GM21717 (cell line): ENCODE results near the gene TSPAN6.

Experiments used
- ATAC-seq: cut with Tn5 transposase; IDR thresholded peaks from one replicate; pipeline ENCODE4 v1.9.1; 2021; ENCODE audit warnings: mild to moderate bottlenecking, moderate library complexity; ENCODE audit not compliant: unreplicated experiment

Gene TSPAN6, protein sequence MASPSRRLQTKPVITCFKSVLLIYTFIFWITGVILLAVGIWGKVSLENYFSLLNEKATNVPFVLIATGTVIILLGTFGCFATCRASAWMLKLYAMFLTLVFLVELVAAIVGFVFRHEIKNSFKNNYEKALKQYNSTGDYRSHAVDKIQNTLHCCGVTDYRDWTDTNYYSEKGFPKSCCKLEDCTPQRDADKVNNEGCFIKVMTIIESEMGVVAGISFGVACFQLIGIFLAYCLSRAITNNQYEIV

DNA sequence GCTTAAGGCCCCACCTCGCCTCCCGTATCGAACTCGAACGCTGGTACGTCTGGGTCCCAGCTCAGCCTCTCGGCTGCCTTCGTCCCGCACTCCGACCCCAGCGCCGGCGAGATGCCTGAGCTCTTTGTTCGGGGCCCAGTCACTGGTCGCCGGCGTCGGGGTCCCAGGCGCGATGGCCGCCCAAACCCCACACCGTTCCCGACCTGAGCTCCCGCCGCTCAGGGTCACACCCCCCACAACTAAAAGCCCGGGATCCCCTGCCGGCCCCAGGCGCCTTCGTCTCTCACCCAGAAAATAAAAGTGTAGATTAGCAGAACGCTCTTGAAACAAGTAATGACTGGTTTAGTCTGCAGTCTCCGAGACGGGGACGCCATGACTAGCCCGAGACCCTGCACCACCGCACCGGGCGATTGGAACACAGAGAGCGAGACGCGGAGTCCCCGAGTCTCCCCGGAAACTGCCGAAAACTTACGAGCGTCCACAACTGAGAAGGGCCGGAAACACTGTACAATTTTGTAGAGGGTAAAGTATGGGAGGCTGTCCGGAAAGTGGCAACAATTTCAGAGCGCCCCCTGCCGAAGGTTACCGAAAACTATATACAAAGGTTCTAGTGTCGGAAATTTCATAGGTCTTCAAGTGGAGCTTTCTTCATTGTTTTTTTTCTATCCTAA is at the start of gene TSPAN6:
Gene TSPAN6, minus strand, starts transcription at position 486 of the 671 bp plus-strand sequence. Its CDS starts 112 bp downstream, at position 374.
- ATAC-seq = peak; percentile 85

DNA sequence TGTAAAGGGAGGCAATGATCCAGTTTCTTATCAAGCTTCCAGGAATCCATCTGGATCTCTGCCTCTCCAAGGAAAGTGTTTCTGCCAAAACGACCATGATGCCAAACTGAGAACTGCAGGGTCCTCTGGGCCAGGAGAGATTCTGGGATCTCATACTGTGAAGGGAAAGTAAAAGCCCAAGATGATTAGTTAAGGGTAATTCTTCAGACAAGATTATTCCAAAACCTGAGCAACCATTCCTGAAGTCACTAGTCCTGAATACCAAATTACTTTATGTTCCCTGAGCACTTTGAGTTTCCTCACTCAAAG is 49.3 kb upstream of the TSPAN6 start:
- ATAC-seq = no peak

DNA sequence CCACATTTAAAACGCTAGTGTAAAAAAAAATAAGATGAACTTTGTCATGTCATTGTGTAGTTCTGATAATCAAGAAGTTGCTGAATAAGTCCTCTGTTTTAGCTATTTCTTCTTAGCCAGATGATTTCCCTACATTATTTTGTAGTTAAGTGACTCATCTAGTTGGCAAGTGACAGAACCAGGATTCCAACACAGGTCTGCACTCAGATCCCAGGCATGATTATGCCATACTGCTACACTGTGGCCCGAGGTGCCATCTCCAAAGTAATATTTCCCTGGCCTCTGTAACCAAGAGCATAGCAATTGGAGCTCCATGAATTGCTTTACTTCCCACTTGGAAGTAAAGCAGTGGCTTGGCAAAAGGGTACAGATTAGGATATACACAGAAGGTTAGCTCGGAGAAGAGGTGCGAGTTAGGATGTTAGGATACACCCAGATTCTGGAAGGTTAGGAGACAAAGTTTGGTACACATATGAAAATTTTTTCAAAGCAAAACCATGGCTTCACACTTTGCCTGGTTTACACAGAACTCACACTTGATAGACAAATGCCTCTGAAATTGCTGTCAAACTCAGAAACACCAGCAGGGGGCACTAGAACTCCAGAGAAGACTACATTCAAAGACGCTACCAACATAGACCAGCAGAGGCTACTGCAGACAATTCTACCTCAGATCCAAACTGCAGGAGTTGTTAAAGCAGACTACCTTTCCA is 48.8 kb upstream of the TSPAN6 start:
- peak; percentile 73 for ATAC-seq

DNA sequence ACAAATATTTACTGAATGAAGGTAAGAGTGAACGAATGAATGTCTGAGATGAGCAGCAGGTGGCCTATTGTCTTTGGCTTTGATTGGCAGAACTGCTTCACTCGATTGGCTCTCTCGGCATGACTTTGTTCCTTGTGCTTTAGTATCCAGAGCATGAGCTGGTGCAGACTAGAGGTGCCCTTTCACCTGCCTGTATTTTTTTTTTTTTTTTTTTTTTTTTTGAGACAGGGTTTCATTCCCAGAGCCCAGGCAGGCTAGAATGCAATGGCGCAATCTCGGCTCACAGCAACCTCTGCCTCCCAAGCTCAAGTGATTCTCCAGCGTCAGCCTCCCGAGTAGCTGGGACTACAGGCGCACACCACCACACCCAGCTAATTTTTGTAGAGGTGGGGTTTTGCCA is 46.3 kb upstream of the TSPAN6 start:
- ATAC-seq = no peak

DNA sequence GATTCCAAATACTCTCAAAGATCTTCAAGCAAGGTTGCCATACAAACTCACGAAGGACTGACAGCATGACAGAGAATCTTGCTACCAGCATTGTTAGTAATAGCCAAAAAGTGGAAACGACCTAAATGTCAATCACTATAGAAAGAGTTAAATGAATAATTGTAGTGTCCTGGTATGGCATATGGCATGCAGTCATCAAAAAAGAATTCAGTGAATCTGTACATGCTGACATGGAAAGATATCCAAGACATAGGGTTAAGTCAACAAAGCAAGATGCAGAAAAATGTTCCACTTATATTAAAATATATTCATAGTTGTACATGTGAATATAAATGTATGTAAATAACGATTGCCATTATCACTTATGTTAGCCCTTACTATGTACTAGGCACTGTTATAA is 45.0 kb upstream of the TSPAN6 start:
- ATAC-seq = no peak

DNA sequence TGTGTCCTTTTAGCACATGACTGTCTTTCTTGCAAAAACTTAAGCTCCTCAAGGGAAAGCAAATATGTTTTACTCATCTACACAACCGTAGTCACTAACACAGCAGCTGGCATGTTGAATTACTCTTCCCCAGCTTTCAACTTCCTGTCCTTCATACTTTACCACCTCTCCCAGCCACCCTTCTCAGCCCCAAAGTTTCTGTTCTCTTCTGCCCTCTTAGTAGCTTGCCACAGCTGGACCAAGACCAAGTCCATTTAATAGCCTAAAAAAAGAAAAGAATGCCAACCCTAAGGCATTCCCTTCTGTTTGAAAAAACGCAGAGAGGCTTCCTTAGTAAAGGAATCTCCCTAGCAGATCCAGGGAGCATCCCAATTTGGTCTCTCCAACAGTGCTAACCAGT is 44.1 kb upstream of the TSPAN6 start:
- ATAC-seq = no peak

DNA sequence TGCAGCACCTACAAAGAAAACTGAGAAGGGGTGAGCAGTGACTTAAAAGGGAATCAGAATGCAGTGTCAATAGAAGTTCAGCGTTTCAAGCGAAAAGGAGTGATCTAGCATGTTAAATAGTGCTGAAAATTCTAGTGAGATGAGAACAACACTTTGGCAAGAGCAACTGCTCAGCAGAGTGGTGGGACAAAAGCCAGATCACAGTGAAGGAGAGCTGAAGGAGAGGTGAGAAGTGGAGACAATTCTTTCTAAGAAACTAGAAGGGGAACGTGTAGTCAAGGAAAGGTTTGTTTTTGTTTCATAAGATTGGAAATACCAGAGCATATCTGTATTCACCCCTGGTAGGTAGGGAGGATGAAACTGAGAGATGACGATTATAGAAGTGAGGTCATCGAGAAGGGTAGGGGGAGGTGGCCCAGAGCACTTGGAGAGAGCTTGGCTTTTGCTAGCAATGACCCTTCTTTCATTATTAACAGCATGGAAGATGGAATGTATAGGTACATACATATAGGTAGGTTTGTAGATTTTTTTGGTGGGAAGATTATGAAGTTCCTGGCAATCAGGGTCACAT is 41.1 kb upstream of the TSPAN6 start:
- ATAC-seq = no peak

DNA sequence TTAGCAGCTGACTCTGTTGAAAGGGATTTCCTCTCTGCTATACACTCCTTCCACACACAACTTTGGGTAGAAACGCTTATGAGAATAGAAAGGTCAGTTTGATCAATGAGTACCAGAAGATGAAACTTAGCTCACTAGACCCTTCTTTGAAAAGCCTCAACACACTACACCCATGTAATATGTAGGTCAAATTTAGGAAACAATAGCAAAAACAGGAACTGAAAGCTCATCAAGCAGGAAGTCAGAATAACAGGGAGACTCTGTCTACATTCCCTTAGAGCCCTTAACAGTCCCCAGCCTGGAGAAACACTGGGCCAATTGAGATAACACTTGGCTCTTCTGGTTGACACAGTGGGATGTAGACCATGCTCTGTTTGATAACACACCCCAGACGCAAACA is 38.1 kb upstream of the TSPAN6 start:
- ATAC-seq = no peak

DNA sequence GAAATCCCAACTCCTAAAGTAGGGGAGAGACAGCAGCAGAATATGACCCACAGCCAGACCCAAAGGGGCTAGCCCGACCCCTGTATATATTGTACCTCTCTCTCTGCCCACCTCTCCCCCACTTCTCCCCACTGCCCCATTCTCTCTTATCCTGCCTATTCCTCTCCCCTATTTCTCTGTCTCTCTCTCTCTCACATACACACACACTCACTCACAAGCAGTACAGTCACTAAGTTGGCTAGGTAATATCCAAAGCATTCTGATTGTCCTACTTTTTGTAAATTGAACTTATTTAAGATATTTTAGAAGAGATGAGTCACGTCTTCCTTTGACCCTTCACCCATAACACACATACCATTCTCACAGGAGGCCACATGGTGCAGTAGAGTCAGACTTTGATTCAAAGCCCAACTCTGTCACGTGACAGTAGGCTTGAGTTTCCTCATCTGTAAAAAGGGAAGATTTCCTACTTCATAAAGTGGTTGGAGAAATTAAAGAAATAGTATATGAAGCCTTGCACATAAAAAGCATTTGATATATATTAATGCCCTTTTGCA is 36.9 kb upstream of the TSPAN6 start:
- ATAC-seq = no peak

DNA sequence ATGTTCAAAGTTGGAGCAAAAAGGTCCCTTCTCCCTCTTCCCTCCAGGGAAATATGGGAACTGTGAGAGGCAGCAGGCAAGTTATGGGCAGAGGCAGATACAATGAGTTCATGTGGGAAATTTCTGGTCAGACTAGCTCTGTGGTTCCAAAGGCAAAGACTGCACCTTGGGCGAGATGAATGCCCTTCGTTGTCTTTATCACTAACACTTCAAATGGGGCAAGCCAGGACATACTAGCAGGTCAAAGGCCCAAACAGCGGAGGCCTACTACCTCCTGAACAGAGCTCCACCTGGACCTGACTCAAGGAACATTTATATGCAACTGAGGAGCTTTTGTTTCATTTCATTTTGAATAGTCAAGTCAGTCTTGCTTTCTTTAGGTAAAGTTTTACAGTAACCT is 36.4 kb upstream of the TSPAN6 start:
- ATAC-seq = no peak

DNA sequence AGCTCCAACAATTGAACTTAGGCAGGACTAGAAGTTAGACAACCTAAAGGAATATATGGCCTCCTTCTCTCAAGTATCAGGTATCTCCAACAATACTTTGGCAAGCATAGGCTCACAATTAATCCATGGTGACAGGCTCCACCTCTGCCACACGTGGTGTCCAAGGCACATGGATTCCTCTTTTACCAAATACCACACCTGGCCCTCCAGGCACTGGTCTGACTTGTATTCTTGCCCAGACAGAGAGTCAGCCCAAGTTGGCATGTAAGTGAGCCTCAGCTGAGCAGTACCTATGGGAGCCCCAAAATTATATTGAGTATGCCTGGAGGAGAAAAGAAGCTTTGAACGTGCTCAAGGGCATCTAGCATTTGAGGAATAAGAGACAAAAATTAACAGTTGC is 27.0 kb upstream of the TSPAN6 start:
- no peak for ATAC-seq

DNA sequence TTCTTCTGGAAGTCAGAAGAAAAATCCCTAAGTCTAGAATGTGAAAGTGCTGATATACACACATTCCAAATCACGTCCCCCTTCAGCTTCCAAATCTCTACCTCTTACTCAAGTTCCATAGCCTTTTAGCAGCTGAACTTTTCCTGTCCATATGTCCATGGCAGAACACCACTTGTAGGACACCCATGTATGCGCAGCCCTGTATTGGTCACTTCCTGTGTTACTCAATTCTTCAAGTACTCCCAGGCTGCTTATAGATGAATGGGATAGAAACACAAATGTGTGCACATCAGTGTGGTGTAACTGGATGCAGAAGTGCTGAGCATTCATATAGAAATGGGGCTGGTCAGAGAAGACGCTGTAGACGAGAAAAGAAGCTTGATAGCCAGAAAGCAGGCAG is 26.2 kb upstream of the TSPAN6 start:
- no peak for ATAC-seq

DNA sequence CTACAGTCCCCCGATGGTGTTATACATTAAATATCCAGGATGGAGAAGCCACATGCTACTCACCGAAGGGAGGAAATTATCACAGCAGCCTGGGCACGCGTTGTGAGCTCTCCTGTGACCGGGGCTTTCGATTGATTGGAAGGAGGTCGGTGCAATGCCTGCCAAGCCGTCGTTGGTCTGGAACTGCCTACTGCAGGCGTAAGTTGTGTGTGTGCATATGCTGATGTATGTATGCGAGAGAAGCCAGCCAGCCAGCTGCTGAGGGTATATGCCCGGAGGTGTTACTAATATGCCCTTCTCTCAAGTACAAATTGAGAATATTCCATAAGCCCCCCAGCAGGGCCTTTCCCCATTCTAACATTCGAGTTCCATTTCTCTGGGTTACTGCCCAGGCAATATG is 25.6 kb upstream of the TSPAN6 start:
- ATAC-seq = no peak

DNA sequence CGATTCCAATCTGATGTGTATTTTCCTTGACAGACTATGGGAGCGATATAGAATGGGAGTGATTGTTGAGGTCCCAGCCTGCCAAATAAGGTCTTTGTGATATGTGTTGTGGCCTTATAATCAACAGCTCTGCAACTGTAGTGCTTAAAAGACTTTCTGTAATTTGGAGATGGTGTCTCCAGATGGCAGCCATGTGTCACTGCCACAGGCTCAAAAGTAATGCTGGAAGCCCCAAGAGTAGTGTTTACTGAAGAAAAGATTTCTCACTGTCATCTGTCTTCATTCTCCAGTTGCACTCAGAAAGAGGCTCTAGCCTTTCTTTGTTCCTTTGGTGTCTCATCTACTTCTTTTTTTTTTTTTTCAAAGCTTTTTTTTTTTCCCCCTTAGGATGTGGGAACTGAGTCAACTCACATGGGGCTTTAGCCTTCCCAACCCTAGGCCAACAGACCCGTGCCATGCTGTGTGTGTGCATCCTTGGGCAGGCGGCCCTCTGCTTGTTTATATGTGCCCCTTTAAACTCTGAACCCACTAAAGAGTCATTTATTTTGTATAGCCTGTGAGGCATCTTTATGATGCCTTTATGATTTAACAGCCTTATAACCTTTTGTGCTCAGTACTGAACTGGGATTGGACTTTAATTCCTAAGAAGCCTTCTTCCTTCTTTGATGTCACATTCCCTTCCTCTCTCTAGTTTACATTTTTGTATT is 23.0 kb upstream of the TSPAN6 start:
- no peak for ATAC-seq

DNA sequence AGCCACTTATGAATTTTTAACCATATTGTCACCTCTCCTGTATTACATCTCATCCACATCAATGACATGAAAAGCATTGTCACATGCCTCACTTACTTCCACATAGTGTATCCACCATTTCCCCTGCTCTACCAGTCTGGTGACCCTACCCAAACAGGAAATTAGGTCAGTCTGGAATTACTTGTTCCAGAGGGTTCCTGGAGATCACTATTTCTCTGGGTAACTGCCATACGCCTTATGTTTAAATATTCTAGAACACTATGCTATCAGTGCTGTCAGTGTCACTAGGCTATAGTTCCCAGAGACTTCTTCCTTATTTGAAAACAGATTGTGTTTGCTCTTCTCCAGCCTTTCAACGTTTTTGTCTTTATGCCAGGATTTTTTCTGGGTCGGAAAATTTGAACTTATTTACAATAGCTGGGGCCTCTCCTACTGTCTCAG is 22.4 kb upstream of the TSPAN6 start:
- ATAC-seq = no peak

DNA sequence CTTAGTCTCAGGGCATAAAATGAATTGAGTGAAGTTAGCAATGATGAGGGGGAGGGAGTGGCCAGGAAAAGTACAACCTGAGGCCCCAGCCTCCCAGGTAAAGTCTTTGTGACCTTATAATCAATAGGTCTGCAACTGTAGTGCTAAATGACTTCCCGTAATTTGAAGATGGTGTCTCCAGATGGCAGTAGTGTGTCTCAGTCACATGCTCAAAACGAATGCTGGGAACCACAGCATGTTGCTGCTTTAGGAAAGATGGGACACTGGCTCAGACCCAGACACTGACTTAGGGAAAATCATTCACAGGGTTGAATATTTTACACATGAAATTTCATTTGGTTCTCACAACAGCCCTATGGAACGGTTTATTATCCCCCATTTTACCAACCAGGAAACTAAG is 17.7 kb upstream of the TSPAN6 start:
- no peak for ATAC-seq

DNA sequence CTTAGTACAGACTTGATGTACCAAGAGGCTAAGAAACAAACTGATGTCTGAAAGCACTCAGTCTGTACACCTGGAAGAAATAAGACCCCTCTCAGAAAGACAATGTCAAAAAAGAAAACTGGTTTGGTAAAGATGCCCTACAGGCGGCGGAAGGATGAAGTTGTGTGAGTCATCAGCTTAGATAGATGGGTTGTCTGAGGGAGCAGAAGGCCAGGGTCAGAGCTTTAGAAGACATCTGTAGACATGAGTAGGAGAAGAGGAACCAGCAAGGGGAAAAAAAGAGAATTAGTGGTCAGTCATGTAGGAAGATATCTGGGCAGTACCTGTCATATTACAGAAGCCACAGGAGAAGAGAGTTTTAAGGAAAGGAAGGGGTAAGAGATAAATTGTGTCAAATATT is 15.7 kb upstream of the TSPAN6 start:
- no peak for ATAC-seq

DNA sequence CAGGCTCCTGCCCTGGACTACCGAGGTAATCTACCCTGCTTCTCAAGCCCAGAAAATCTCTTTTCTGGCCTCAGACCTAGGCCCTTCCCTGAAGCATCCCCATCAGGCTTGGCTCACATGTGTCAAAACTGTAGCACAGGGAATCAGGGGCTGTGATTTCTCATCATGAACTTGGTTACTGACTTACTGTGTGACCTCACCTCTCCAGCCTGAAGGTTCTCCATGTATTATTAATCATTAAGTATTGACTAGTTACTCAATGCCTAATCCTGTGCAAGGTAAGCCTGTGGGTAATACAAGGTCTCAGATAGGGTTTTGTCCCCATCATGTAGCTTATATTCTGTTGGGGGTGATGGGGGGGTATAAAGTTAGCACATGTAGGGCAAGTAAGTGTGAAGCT is 14.2 kb upstream of the TSPAN6 start:
- no peak for ATAC-seq

DNA sequence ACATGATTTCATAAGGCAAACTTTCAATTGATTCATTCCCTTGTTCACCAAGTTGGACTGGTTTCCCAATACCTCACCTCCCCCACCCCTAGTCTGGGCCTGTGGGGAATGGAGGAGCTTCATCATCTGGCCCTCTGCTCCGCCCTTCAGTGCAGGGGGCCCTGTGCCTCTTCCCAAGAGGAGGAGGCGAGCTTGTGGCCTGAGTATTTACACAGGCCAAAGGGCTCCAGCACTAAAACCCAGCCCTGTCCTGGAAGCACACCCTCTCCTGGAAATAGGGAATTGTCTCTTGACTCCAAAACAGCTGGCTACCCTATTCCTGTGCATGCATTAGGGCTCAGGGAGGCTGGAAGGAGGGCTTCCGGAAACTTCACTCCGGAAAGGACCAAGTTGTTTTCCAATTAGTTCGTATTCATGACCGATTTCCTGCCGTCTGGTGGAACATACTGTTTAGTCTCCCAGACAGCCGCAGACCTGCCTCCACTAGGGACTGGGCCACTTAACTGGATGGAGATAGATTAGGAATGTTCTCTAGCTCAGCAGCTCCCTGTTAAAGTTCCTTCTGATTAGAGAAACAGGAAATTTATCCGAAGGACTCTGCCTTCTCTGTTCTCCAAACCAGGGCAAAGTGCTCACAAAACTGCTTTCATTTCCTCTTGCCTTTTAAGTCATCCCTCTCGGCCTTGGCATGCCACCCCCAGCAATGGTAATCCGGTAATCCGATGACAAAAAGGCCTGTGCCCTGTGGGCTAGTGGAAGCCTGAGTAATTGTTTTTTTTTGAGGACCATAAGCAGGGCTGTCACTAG is 13.1 kb upstream of the TSPAN6 start:
- no peak for ATAC-seq
